Left lung (tissue), 10 donors: ENCODE measurements around the gene CAMSAP1. TPM values are rescaled to one million over a fixed set of nuclear protein-coding genes. Genes with fewer than 3 reads are reported as not detected.
"Not testable (repeated sequence)": the region's sequence is repeated elsewhere in the genome, so short reads cannot be mapped to it uniquely, and the experiment has no call there.

Source experiments
- ATAC-seq: fragments of 200-7000 bp; cut with Tn5 transposase; one replicate; pipeline ENCODE4 v1.9.1; 2020; ENCODE audit warnings: moderate library complexity
- DNase-seq, 4 donors: peaks; one replicate each; pipeline ENCODE4 v3.0.0-alpha.2; 2013 to 2020
- H3K27ac ChIP-seq, 2 donors: fragments of 200-600 bp; sonication (generic) in 1 of 2; one replicate each; pipeline versions ENCODE4 v1.5.0 to v1.8.0; 2020 to 2021
- H3K27me3 ChIP-seq, 2 donors: fragments of 200-600 bp; sonication (generic) in 1 of 2; one replicate each; pipeline versions ENCODE4 v1.5.0 to v1.8.0; 2020 to 2021
- H3K36me3 ChIP-seq, 2 donors: fragments of 200-600 bp; sonication (generic) in 1 of 2; one replicate each; pipeline versions ENCODE4 v1.5.0 to v1.8.0; 2020 to 2021
- H3K4me1 ChIP-seq, 2 donors: fragments of 200-600 bp; one replicate each; pipeline ENCODE4 v1.8.0; 2021
- H3K4me3 ChIP-seq, 2 donors: fragments of 200-600 bp; sonication (generic) in 1 of 2; one replicate each; pipeline versions ENCODE4 v1.5.0 to v1.8.0; 2020 to 2021; ENCODE audit warnings: mild to moderate bottlenecking in 1 of 2
- H3K9me3 ChIP-seq, 2 donors: fragments of 200-600 bp; sonication (generic) in 1 of 2; one replicate each; pipeline versions ENCODE4 v1.5.0 to v1.8.0; 2020 to 2021
- CTCF ChIP-seq, 2 donors: fragments of 200-600 bp; sonication (generic) in 1 of 2; IDR thresholded peaks; one replicate each; pipeline versions ENCODE4 v1.5.0 to v1.8.0; 2021; ENCODE audit warnings: antibody characterized with exemption in 2 of 2
- intact Hi-C, 2 donors: fragments of 100-400 bp; cut with DNase I; formaldehyde crosslinking; loops; one replicate each; pipeline versions ENCODE4 v1.11.2 to v1.14.2; 2022
- polyA plus RNA-seq, 6 donors: library from polyadenylated mRNA; unstranded; fragments of 120-200 nt; gene quantifications; one replicate each; pipeline ENCODE4 v1.2.1, GENCODE V29; 2013; ENCODE audit not compliant: insufficient read length in 6 of 6
- total RNA-seq, 2 donors: library from RNA; stranded (reverse); fragmentation: NEBNext Ultra II Directional; extraction: Animal tissue kit (Norgen Biotek cat#: 25700); gene quantifications; one replicate each; pipeline ENCODE4 v1.2.1, GENCODE V29; 2021
- donor health status: DM: no; HTN: yes; CAD: no.
- donor health status: DM: no; HTN: no; CAD: no.

The CAMSAP1 gene
- total and polyA plus RNA-seq, 8 donors: 20.4 to 27.0 (median 24.0) TPM

GRCh38 chr9:135951889-135952663 is 44.7 kb upstream of the CAMSAP1 start:
- intact Hi-C loops: no loop called here
- peaks cover 0 to 80% of the 10 kb centered on the region in 2 donors for H3K36me3 ChIP-seq
- H3K27me3 ChIP-seq: no peaks in the 10 kb centered on the region
- no peak overlapping the region for H3K27ac ChIP-seq
- no peak for TF ChIP-seq CTCF (IDR thresholded peaks at IDR 0.05)
- H3K9me3 ChIP-seq: no peaks in the 10 kb centered on the region
- no peak overlapping the region for H3K4me3 ChIP-seq
- ATAC-seq (no peak), DNase-seq (no peak)
- H3K4me1 ChIP-seq: no peaks in the 10 kb centered on the region

- intact Hi-C loops, H3K4me1 ChIP-seq, DNase-seq, H3K27ac ChIP-seq, ATAC-seq, H3K4me3 ChIP-seq, H3K27me3 ChIP-seq, H3K9me3 ChIP-seq: not testable (repeated sequence)
- H3K36me3 ChIP-seq: peaks cover 0 to 88% of the 10 kb centered on the region in 2 donors
Observed at GRCh38 chr9:135951310-135951709, 44.0 kb upstream of the CAMSAP1 start.

- H3K4me1 ChIP-seq, H3K4me3 ChIP-seq, H3K27ac ChIP-seq, ATAC-seq, DNase-seq, H3K9me3 ChIP-seq, H3K27me3 ChIP-seq, intact Hi-C loops: not testable (repeated sequence)
- peaks cover 0 to 93% of the 10 kb centered on the region in 2 donors for H3K36me3 ChIP-seq
Observed at GRCh38 chr9:135950841-135951240, 43.5 kb upstream of the CAMSAP1 start.

GRCh38 chr9:135950135-135950682 is 42.9 kb upstream of the CAMSAP1 start:
- Histone ChIP-seq H3K27me3 (no peaks in the 10 kb centered on the region), H3K4me3 (no peak overlapping the region), H3K36me3 (peaks cover 0 to 98% of the 10 kb centered on the region in 2 donors), H3K27ac (no peak overlapping the region), H3K4me1 (no peaks in the 10 kb centered on the region), H3K9me3 (no peaks in the 10 kb centered on the region)
- no peak for TF ChIP-seq CTCF (IDR thresholded peaks at IDR 0.05)
- no peak for DNase-seq
- intact Hi-C loops: no loop called here
- no peak for ATAC-seq

GRCh38 chr9:135949501-135950134 is 42.3 kb upstream of the CAMSAP1 start:
- ATAC-seq: no peak
- DNase-seq: no peak
- Histone ChIP-seq H3K4me1 (no peaks in the 10 kb centered on the region), H3K27me3 (no peaks in the 10 kb centered on the region), H3K9me3 (no peaks in the 10 kb centered on the region), H3K36me3 (peaks cover 0 to 98% of the 10 kb centered on the region in 2 donors), H3K4me3 (no peak overlapping the region), H3K27ac (no peak overlapping the region)
- TF ChIP-seq CTCF (IDR thresholded peaks at IDR 0.05): no peak
- intact Hi-C loops: no loop called here

GRCh38 chr9:135948968-135949367 is 41.6 kb upstream of the CAMSAP1 start:
- no peak for ATAC-seq
- intact Hi-C loops: no loop called here
- no peaks in the 10 kb centered on the region for H3K4me1 ChIP-seq

More at GRCh38 chr9:135948968-135949367, 41.6 kb upstream of the CAMSAP1 start:
- Histone ChIP-seq H3K36me3 (peaks cover 0 to 98% of the 10 kb centered on the region in 2 donors), H3K27me3 (no peaks in the 10 kb centered on the region), H3K27ac (no peak overlapping the region), H3K9me3 (no peaks in the 10 kb centered on the region), H3K4me3 (no peak overlapping the region)
- no peak for DNase-seq
- no peak for TF ChIP-seq CTCF (IDR thresholded peaks at IDR 0.05)
